OCI-LY7 (cell line): ENCODE data around the gene C19orf67. TPM values are rescaled to one million over a fixed set of nuclear protein-coding genes. Genes with fewer than 3 reads are reported as not detected.

Source experiments
- BruUV-seq: library from RNA; stranded (reverse); fragments of 400-500 nt; replicated peaks from 2 replicates; lab custom pipeline; 2021; lab: Mats Ljungman, UMichigan
- CTCF ChIA-PET: fragments of 300-600 bp; sonication (Branson Sonifier 250); formaldehyde crosslinking; loops from one replicate; lab custom pipeline; 2022; ENCODE audit warnings: antibody characterized with exemption; ENCODE audit not compliant: unreplicated experiment; lab: Charles Lee
- POLR2A ChIA-PET: fragments of 300-600 bp; sonication (Branson Sonifier 250); formaldehyde crosslinking; loops from one replicate; lab custom pipeline; 2022; ENCODE audit warnings: antibody characterized with exemption; lab: Charles Lee
- DNase-seq: peaks from one replicate; pipeline ENCODE4 v3.0.0-alpha.2; 2015; ENCODE audit warnings: low spot score
- H2AFZ ChIP-seq: fragments of 200-600 bp; sonication (generic), shearing (Covaris generic); 2 replicates; pipeline ENCODE4 v1.6.1; 2014; ENCODE audit warnings: mild to moderate bottlenecking, antibody characterized with exemption, low read length, moderate library complexity
- H3K27ac ChIP-seq: fragments of 200-600 bp; sonication (generic); 2 replicates; pipeline ENCODE4 v1.5.1; 2014; ENCODE audit warnings: mixed run types, low read depth, mild to moderate bottlenecking, moderate library complexity, low read length, inconsistent platforms; ENCODE audit not compliant: poor library complexity, severe bottlenecking
- H3K36me3 ChIP-seq: fragments of 200-600 bp; sonication (generic); 2 replicates; pipeline ENCODE4 v1.6.1; 2014; ENCODE audit warnings: mild to moderate bottlenecking, antibody characterized with exemption, low read length, moderate library complexity, mixed read lengths; ENCODE audit not compliant: insufficient read depth
- H3K4me1 ChIP-seq: fragments of 200-600 bp; sonication (generic); 2 replicates; pipeline ENCODE4 v1.5.1; 2014; ENCODE audit warnings: mild to moderate bottlenecking, low read length; ENCODE audit not compliant: insufficient read depth, poor library complexity, severe bottlenecking
- H3K4me2 ChIP-seq: fragments of 200-600 bp; sonication (generic); 2 replicates; pipeline ENCODE4 v1.6.1; 2014; ENCODE audit warnings: mild to moderate bottlenecking, low read length
- H3K4me3 ChIP-seq: fragments of 200-600 bp; sonication (generic); 2 replicates; pipeline ENCODE4 v1.5.1; 2014; ENCODE audit warnings: mild to moderate bottlenecking, low read depth, low read length; ENCODE audit not compliant: poor library complexity, severe bottlenecking
- H3K79me2 ChIP-seq: fragments of 200-600 bp; sonication (generic); 2 replicates; pipeline ENCODE4 v1.6.1; 2016; ENCODE audit warnings: low read depth, mild to moderate bottlenecking, low read length, moderate library complexity, mixed read lengths; ENCODE audit not compliant: insufficient read depth
- H3K9me2 ChIP-seq: fragments of 200-600 bp; sonication (generic); 2 replicates; pipeline ENCODE4 v1.6.1; 2016; ENCODE audit warnings: mild to moderate bottlenecking, low read length, mixed read lengths; ENCODE audit not compliant: insufficient read depth
- H3K9me3 ChIP-seq: fragments of 200-600 bp; sonication (generic); 2 replicates; pipeline ENCODE4 v1.6.1; 2014; ENCODE audit warnings: mild to moderate bottlenecking, mixed run types, low read length, mixed read lengths
- H4K20me1 ChIP-seq: fragments of 200-600 bp; sonication (generic); 2 replicates; pipeline ENCODE4 v1.6.1; 2014; ENCODE audit warnings: mild to moderate bottlenecking, antibody characterized with exemption, low read length, moderate library complexity, mixed read lengths; ENCODE audit not compliant: insufficient read depth
- CTCF ChIP-seq: fragments of 200-600 bp; sonication (generic); conservative IDR thresholded peaks from 2 replicates; pipeline ENCODE4 v1.5.1; 2014; ENCODE audit warnings: mild to moderate bottlenecking, antibody characterized with exemption, low read length, moderate library complexity, mixed read lengths
- EZH2phosphoT487 ChIP-seq: fragments of 200-600 bp; sonication (generic); IDR thresholded peaks from 2 replicates; pipeline ENCODE4 v1.6.1; 2018; ENCODE audit warnings: low read depth, borderline replicate concordance, mild to moderate bottlenecking, mixed run types, antibody characterized with exemption, low read length, moderate library complexity, mixed read lengths
- intact Hi-C: fragments of 100-400 bp; cut with micrococcal nuclease; formaldehyde crosslinking; loops from one replicate; pipeline ENCODE4 v1.10.0; 2022; ENCODE audit not compliant: unreplicated experiment
- total RNA-seq, 2 experiments: library from RNA; depleted of rRNA in 1 of 2; stranded (reverse); fragments of >200 nt in 1 of 2; shearing (Covaris generic) in 1 of 2; gene quantifications; 2 replicates each; pipeline ENCODE4 v1.2.3, GENCODE V29; 2014 to 2022

Gene C19orf67
- total RNA-seq, 2 experiments from 2014 or later: 1.4 to 2.6 TPM

- Histone ChIP-seq H3K27ac (no peak overlapping the region), H3K9me3 (no peaks in the 10 kb centered on the region), H2AFZ (no peak overlapping the region), H3K4me3 (no peak overlapping the region), H3K4me1 (no peaks in the 10 kb centered on the region), H4K20me1 (no peaks in the 10 kb centered on the region), H3K9me2 (no peaks in the 10 kb centered on the region), H3K79me2 (no peaks in the 10 kb centered on the region), H3K4me2 (no peak overlapping the region), H3K36me3 (no peaks in the 10 kb centered on the region)
- DNase-seq: no peak
- ChIA-PET POLR2A (no interaction called here), CTCF (no interaction called here)
- BruUV-seq: no TSS peak
- no peak for TF ChIP-seq CTCF
- intact Hi-C loops: no loop called here
Measured at GRCh38 chr19:14054099-14054498, 31.5 kb downstream of the C19orf67 start.

GRCh38 chr19:14053500-14053899, 32.1 kb downstream of the C19orf67 start:
- Histone ChIP-seq H3K27ac (no peak overlapping the region), H3K4me3 (no peak overlapping the region), H3K4me2 (no peak overlapping the region), H2AFZ (no peak overlapping the region), H3K9me2 (no peaks in the 10 kb centered on the region), H3K4me1 (no peaks in the 10 kb centered on the region), H3K79me2 (no peaks in the 10 kb centered on the region), H3K9me3 (no peaks in the 10 kb centered on the region), H4K20me1 (no peaks in the 10 kb centered on the region), H3K36me3 (peaks cover 6% of the 10 kb centered on the region)
- DNase-seq: no peak
- CTCF ChIA-PET: no interaction called here
- intact Hi-C loops: no loop called here
- BruUV-seq: no TSS peak
- TF ChIP-seq CTCF: no peak
- no peak for TF ChIP-seq EZH2phosphoT487
- POLR2A ChIA-PET: no interaction called here

- Histone ChIP-seq H3K9me3 (no peaks in the 10 kb centered on the region), H3K36me3 (peaks cover 9% of the 10 kb centered on the region), H3K4me3 (no peak overlapping the region), H3K27ac (no peak overlapping the region), H3K9me2 (no peaks in the 10 kb centered on the region), H3K79me2 (no peaks in the 10 kb centered on the region), H2AFZ (no peak overlapping the region), H3K4me2 (no peak overlapping the region), H3K4me1 (no peaks in the 10 kb centered on the region), H4K20me1 (no peaks in the 10 kb centered on the region)
- DNase-seq: no peak
- BruUV-seq: no TSS peak
- ChIA-PET POLR2A (no interaction called here), CTCF (no interaction called here)
- no peak for TF ChIP-seq CTCF
- intact Hi-C loops: no loop called here
Measured at GRCh38 chr19:14053032-14053431, 32.6 kb downstream of the C19orf67 start.
